ENCODE data around the gene ZHX3.
"Not testable (repeated sequence)": the region's sequence is repeated elsewhere in the genome, so short reads cannot be mapped to it uniquely, and the experiment has no call there.

The ZHX3 gene

GRCh38 chr20:41137614-41138474 lies 179.7 kb downstream of the ZHX3 start:
- Histone ChIP-seq H3K9me3 (ENCODE audit: low read length) (no peaks in the 10 kb centered on the region), H2AFZ (ENCODE audit: low read depth, low read length) (no peak overlapping the region), H3K27me3 (ENCODE audit: insufficient read depth, low read length) (no peaks in the 10 kb centered on the region), H3K4me3 (ENCODE audit: low read length) (peak overlapping the region; percentile 79), H3K36me3 (ENCODE audit: insufficient read depth, low read length) (peaks cover 20% of the 10 kb centered on the region), H3K4me1 (ENCODE audit: insufficient read depth, low read length) (peaks cover 42% of the 10 kb centered on the region)

DNA sequence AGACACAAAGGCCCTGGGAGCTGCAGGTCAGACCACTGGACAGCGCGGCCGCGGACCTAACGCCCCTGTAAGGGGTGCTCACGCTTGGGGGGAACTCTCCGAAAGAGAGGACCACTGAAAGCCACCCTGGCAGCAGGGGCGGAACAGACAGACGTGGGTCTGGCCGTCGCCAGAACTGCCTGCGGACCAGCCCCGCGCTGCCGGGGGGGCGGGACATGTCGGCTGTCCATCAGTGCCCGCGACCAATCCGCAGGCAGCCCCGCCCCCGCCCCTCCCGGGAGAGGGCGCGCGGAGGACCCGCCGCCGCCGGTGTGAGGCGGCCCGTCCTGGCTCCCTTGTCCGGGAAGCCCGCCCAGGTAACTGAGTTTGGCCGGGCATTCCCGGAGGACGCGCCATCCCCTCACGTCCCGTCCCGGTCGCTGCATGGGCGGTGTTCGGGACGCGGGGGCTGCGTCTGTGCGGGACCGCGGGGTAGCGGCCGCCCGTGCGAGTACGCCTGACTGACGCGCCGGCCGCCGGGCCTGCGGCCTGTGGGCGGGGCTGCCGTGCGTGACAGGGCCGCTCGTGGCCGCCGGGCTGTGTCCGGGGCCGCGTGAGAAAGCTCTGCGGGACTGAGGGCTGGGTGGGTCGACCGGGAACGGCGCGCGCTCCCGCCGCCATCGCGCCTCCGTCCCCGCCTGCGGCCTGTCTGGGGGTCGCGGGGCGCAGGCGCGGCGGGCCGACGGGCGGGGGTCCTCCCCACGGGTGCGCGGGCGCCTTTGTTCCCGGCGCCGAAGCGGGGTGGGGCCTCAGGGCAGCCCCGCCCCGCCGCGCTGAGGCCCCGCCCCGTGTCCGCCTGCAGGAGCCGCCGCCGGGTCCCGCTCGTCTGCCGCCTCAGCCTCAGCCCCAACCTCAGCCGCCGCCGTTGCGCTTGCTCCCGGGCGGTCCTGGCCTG lies 180.6 kb downstream of the ZHX3 start, which contains the start of gene PLCG1:
Gene PLCG1 (plus strand): TSS at position 864 of the 934 bp plus-strand sequence. CDS start 99 bp downstream, outside the sequence.
- Histone ChIP-seq H3K36me3 (ENCODE audit: insufficient read depth, low read length) (peaks cover 18% of the 10 kb centered on the region), H3K4me1 (ENCODE audit: insufficient read depth, low read length) (peaks cover 38% of the 10 kb centered on the region), H3K9me3 (ENCODE audit: low read length) (no peaks in the 10 kb centered on the region), H2AFZ (ENCODE audit: low read depth, low read length) (peak within 1 kb of the TSS; percentile 84), H3K4me3 (ENCODE audit: low read length) (peak within 1 kb of the TSS; percentile 79), H3K27me3 (ENCODE audit: insufficient read depth, low read length) (no peaks in the 10 kb centered on the region)

- peak overlapping the region; percentile 79 for H3K4me3 ChIP-seq (ENCODE audit: low read length)
- H3K9me3 ChIP-seq (ENCODE audit: low read length): no peaks in the 10 kb centered on the region
- H3K4me1 ChIP-seq (ENCODE audit: insufficient read depth, low read length): peaks cover 33% of the 10 kb centered on the region
- H2AFZ ChIP-seq (ENCODE audit: low read depth, low read length): peak overlapping the region; percentile 84
- peaks cover 18% of the 10 kb centered on the region for H3K36me3 ChIP-seq (ENCODE audit: insufficient read depth, low read length)
- H3K27me3 ChIP-seq (ENCODE audit: insufficient read depth, low read length): no peaks in the 10 kb centered on the region
These were observed 181.4 kb downstream of the ZHX3 start for GRCh38 chr20:41135888-41136679.

DNA sequence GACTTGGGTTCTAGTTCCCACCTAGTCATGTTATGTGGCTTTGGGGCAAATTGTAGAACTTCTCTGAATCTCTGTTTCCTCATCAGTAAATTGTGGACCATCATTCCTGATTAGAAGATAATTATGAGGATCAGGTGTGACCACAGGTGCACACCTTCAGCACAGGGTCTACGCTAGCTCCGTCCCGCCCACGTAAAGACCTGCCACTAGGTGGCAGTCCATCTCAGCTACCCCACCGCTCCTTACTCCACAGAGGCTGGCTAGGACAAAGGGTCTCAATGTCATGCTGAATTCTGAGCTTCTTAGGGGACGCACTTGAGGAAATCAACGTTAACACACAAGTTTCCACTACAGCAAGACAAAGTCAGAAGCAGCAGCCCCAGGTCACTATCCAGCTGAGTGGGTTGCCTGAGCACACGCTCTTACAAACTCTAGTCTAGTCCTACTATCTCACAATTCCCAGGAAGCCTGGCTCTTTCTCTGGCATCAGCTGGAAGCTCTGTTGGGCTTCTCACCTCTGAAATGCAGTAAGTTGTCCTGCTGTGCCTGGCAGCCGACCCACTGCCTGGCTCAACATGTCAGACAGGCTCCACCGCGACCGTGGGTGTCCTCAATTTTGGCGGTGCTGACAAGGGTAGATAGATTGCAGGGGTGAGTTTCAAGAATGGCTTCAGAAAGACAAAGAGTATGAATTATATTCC lies 182.2 kb downstream of the ZHX3 start:
- H3K4me3 ChIP-seq (ENCODE audit: low read length): no peak overlapping the region
- no peak overlapping the region for H2AFZ ChIP-seq (ENCODE audit: low read depth, low read length)
- H3K27me3 ChIP-seq (ENCODE audit: insufficient read depth, low read length): no peaks in the 10 kb centered on the region

GRCh38 chr20:41134362-41135186 lies 183.0 kb downstream of the ZHX3 start:
- H3K36me3 ChIP-seq (ENCODE audit: insufficient read depth, low read length): peaks cover 6% of the 10 kb centered on the region
- H3K4me3 ChIP-seq (ENCODE audit: low read length): no peak overlapping the region
- no peak overlapping the region for H2AFZ ChIP-seq (ENCODE audit: low read depth, low read length)
- H3K4me1 ChIP-seq (ENCODE audit: insufficient read depth, low read length): peaks cover 18% of the 10 kb centered on the region
- H3K9me3 ChIP-seq (ENCODE audit: low read length): no peaks in the 10 kb centered on the region
- no peaks in the 10 kb centered on the region for H3K27me3 ChIP-seq (ENCODE audit: insufficient read depth, low read length)

More for the DNA sequence above, 182.2 kb downstream of the ZHX3 start:
- Histone ChIP-seq H3K36me3 (ENCODE audit: insufficient read depth, low read length) (peaks cover 13% of the 10 kb centered on the region), H3K9me3 (ENCODE audit: low read length) (no peaks in the 10 kb centered on the region), H3K4me1 (ENCODE audit: insufficient read depth, low read length) (peaks cover 25% of the 10 kb centered on the region)

DNA sequence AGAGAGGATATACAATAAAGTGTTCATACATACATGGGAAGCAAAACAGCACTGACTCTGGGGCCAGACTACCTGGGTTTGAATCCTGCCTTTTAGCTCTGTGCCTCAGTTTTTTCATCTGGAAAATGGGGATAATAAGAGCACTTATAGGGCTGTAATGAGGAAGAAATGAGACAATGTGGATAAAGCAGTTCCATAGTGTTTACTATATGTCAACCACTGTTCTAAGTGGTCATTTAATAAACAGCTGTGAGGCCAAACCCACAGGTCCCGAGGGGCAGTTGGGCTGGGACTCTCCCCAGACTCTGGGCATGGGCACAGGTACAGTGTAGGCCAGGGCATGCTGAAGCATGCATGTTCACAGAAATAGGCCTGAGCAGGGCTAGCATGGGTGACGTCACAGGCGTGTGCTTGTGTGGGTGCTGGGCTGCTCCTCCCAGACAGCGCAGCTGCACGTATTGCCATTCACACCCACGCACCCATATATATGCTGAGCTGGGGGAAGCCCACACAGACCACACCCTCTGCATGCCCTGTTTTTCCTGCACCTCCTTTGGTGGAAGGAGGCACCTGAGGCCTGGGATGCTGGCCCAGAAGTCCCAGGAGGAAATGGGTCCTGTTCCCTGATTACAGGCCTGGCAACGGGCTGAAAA lies 183.7 kb downstream of the ZHX3 start:
- no peaks in the 10 kb centered on the region for H3K27me3 ChIP-seq (ENCODE audit: insufficient read depth, low read length)
- no peaks in the 10 kb centered on the region for H3K9me3 ChIP-seq (ENCODE audit: low read length)
- H3K36me3 ChIP-seq (ENCODE audit: insufficient read depth, low read length): no peaks in the 10 kb centered on the region
- no peak overlapping the region for H3K4me3 ChIP-seq (ENCODE audit: low read length)
- no peak overlapping the region for H2AFZ ChIP-seq (ENCODE audit: low read depth, low read length)
- peaks cover 10% of the 10 kb centered on the region for H3K4me1 ChIP-seq (ENCODE audit: insufficient read depth, low read length)

GRCh38 chr20:41132388-41132775 lies 185.1 kb downstream of the ZHX3 start:
- H3K9me3 ChIP-seq (ENCODE audit: low read length); H3K4me1 ChIP-seq (ENCODE audit: insufficient read depth, low read length); H2AFZ ChIP-seq (ENCODE audit: low read depth, low read length); H3K36me3 ChIP-seq (ENCODE audit: insufficient read depth, low read length); H3K4me3 ChIP-seq (ENCODE audit: low read length); H3K27me3 ChIP-seq (ENCODE audit: insufficient read depth, low read length): not testable (repeated sequence)

DNA sequence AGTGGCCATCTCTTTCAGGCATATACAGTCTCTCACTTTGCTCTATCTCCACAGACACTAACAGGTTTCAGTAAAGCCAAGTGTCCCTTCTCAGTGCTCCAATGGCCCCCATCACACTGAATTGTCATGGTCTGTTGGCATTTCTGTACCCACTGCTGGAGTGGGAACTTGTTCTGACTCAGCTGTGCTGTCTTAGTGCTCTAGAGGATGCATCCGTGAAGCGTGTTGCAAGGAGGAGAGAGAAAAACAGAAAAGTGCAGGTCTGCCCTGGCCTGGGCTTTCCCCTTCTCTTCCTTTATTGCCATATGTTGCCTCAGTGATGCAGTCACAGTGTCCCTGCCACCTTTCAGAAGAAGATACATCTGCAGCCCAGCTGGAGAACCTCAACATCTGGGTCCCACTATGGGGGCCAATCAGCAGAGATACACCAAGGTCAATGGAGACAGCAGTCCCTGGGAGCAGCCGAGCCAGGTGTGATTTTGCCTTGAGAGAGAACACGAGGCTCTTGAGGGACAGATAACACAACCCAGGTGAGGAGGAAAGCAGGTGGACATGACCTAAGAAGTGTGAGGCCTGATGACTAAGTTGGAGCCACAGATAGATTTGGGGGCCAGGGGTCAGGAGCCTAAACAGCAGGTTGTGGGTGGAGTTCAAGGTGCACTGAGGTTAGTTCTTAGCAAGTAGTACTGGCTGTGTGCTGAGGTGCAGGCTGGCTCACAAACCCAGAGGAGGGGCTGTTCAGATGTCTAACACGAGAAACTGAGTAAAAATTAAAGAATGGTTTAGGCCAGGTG lies 185.7 kb downstream of the ZHX3 start:
- Histone ChIP-seq H3K27me3 (ENCODE audit: insufficient read depth, low read length) (no peaks in the 10 kb centered on the region), H3K9me3 (ENCODE audit: low read length) (peaks cover 2% of the 10 kb centered on the region), H3K4me3 (ENCODE audit: low read length) (no peak overlapping the region), H3K36me3 (ENCODE audit: insufficient read depth, low read length) (peaks cover 8% of the 10 kb centered on the region), H2AFZ (ENCODE audit: low read depth, low read length) (no peak overlapping the region), H3K4me1 (ENCODE audit: insufficient read depth, low read length) (peaks cover 7% of the 10 kb centered on the region)

Data from neuron (in vitro differentiated cells).